Cardiac muscle cell (in vitro differentiated cells and primary cell): Measurements from ENCODE around the gene TNRC6C. TPM values are rescaled to one million over a fixed set of nuclear protein-coding genes. Genes with fewer than 3 reads are reported as not detected.
"Not testable (repeated sequence)": the region's sequence is repeated elsewhere in the genome, so short reads cannot be mapped to it uniquely, and the experiment has no call there.

Experiments
- DNase-seq, 2 donors: peaks; one replicate each; pipeline versions ENCODE4 v3.0.0 to v3.0.0-alpha.2; 2010 to 2017; ENCODE audit warnings: low read depth in 1 of 2, low spot score in 1 of 2
- H3K27ac ChIP-seq: fragments of 200-600 bp; sonication (generic); 2 replicates; pipeline ENCODE4 v1.5.1; 2016
- H3K27me3 ChIP-seq: fragments of 200-600 bp; sonication (generic); 2 replicates; pipeline ENCODE4 v1.6.0; 2016; ENCODE audit warnings: control low read depth
- H3K36me3 ChIP-seq: fragments of 200-600 bp; sonication (generic); 2 replicates; pipeline ENCODE4 v1.5.1; 2016; ENCODE audit warnings: control low read depth
- H3K4me1 ChIP-seq: fragments of 200-600 bp; sonication (generic); 2 replicates; pipeline ENCODE4 v1.8.1; 2017; ENCODE audit warnings: low read depth, mild to moderate bottlenecking, mixed run types
- H3K4me3 ChIP-seq: fragments of 200-600 bp; sonication (generic); 2 replicates; pipeline ENCODE4 v1.5.1; 2016; ENCODE audit warnings: mild to moderate bottlenecking
- H3K9me3 ChIP-seq: fragments of 200-600 bp; sonication (generic); 2 replicates; pipeline ENCODE4 v1.5.1; 2017; ENCODE audit warnings: low read depth, mild to moderate bottlenecking, control low read depth
- polyA plus RNA-seq: library from polyadenylated mRNA; unstranded; fragments of >200 nt; fragmentation: Nextera tagmentation; extraction: Ambion mirVana; gene quantifications from 2 replicates; pipeline ENCODE4 v1.2.1, GENCODE V29; 2016
- total RNA-seq: library from RNA; depleted of rRNA; stranded (reverse); fragments of >200 nt; gene quantifications from 2 replicates; pipeline ENCODE4 v1.2.3, GENCODE V29; 2016
- TF ChIP-seq, protein P1 (sequence below): IDR thresholded peaks from 2 replicates; pipeline ENCODE4 v1.5.1; 2012; ENCODE audit warnings: low read depth, mild to moderate bottlenecking, low read length

Gene TNRC6C
- total and polyA plus RNA-seq, 2 experiments from 2014 or later = 6.5 to 13.3 TPM

DNA sequence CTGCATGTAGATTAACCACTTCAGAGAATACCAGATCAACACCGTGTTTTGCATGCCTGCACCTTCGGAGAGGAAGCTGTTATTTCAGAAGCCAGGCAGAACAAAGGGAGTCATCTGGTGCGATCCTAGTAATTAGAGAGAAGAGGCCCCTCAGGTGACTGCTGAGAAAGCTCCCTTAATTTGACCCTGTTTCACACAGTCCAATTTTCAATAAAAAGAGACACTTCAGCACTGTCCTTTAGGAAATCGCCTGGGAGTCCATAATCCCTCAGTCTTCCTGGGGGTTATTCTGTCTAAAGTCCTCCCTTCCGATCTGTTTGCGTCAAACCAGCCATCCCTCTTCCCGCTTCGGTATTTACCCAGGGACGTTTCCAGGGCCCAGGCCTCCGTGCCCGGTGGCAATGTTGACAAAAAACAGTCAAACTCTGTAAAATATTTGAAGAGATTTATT is 23.4 kb upstream of the TNRC6C start:
- no peaks in the 10 kb centered on the region for H3K27me3 ChIP-seq
- H3K4me3 ChIP-seq = no peak overlapping the region
- no peak for DNase-seq
- H3K4me1 ChIP-seq = no peaks in the 10 kb centered on the region
- TF ChIP-seq, protein P1, sequence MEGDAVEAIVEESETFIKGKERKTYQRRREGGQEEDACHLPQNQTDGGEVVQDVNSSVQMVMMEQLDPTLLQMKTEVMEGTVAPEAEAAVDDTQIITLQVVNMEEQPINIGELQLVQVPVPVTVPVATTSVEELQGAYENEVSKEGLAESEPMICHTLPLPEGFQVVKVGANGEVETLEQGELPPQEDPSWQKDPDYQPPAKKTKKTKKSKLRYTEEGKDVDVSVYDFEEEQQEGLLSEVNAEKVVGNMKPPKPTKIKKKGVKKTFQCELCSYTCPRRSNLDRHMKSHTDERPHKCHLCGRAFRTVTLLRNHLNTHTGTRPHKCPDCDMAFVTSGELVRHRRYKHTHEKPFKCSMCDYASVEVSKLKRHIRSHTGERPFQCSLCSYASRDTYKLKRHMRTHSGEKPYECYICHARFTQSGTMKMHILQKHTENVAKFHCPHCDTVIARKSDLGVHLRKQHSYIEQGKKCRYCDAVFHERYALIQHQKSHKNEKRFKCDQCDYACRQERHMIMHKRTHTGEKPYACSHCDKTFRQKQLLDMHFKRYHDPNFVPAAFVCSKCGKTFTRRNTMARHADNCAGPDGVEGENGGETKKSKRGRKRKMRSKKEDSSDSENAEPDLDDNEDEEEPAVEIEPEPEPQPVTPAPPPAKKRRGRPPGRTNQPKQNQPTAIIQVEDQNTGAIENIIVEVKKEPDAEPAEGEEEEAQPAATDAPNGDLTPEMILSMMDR = no peak
- H3K36me3 ChIP-seq = no peaks in the 10 kb centered on the region
- no peaks in the 10 kb centered on the region for H3K9me3 ChIP-seq
- no peak overlapping the region for H3K27ac ChIP-seq

- not testable (repeated sequence) for H3K4me1 ChIP-seq, DNase-seq, H3K36me3 ChIP-seq, H3K4me3 ChIP-seq, H3K9me3 ChIP-seq, H3K27ac ChIP-seq, H3K27me3 ChIP-seq
These were observed 22.8 kb upstream of the TNRC6C start for GRCh38 chr17:77935744-77936143.

DNA sequence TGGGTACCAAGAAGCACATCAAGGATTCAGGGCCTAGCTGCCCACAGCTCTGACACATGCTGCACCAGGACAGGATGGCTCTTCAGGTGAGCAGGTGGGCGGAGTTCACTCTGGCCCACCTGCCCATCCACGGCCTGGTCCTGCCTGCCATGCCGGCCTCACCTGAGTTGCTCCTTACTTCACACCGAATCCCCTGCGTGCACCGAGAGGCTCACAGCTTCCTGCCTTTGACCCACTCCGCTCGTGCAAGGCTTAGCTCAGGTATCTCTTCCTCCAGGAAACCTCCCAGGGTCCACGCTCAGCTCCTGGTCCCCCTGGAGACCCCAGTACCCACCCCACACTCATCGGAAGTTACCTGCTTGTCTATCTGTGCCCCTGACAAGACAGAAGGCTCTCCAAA is 21.6 kb upstream of the TNRC6C start:
- TF ChIP-seq, protein P1 = no peak
- H3K4me1 ChIP-seq = no peaks in the 10 kb centered on the region
- no peaks in the 10 kb centered on the region for H3K27me3 ChIP-seq
- no peaks in the 10 kb centered on the region for H3K9me3 ChIP-seq
- no peak for DNase-seq
- H3K4me3 ChIP-seq = no peak overlapping the region
- H3K36me3 ChIP-seq = no peaks in the 10 kb centered on the region
- no peak overlapping the region for H3K27ac ChIP-seq

DNA sequence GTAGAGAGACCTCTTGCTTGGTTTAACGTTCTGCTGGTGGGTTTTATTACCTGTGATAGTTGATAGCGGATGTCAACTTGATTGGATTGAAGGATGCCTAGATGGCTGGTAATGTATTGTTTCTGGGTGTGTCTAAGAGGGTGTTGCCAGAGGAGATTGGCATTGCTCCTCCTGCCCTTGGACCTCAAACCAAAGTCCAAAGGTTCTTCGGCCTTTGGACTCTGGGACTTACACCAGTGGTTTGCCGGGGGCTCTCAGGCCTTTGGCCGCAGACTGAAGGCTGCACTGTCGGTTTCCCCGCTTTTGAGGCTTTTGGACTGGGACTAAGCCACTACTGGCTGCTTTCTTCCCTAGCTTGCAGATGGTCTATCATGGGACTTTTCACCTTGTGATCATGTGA is 17.5 kb upstream of the TNRC6C start:
- Histone ChIP-seq H3K4me1 (no peaks in the 10 kb centered on the region), H3K27me3 (no peaks in the 10 kb centered on the region), H3K36me3 (no peaks in the 10 kb centered on the region), H3K27ac (no peak overlapping the region), H3K4me3 (no peak overlapping the region), H3K9me3 (no peaks in the 10 kb centered on the region)
- TF ChIP-seq, protein P1 = no peak
- no peak for DNase-seq

DNA sequence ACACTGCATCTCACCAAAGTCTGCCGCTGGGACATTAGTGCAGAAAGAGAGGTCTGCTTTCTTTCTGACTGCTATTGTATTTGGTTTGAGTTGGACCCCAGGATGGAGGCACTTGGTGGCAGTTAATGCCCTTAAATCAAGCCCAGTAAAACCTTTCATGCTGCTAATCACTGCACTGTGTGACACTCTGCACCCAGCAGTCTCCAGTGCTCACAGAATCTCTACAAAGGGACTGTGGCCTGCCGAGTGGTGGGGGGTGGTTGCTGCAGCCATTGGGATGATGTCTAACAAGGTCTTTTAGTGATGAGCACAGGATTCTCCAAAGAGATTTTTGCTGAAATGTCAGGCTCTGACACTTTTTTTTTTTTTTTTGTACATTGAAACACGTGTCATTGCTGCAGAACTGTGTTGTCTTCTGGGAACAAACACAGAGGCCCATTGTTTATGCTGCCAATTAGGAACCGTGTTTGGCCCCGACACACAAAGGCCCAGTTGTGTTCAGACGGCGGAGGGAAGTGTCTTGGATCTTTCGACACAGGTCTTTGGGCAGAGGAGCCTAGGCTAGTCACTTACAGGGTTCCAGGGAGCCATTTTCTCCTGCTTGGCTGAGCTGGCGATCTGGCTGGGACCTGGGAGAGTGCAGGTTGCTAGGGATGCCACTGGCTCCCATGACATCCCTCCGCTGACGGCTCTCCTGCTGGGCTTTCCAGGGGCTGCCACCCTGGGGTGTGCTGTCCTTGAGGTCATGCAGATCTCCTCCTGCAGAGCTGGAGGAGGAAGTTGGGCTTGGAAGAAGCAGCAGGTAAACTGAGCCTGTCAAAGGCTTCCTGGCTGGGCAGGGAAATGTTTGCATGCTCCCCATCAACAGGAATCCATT is 16.2 kb upstream of the TNRC6C start:
- Histone ChIP-seq H3K9me3 (no peaks in the 10 kb centered on the region), H3K27me3 (no peaks in the 10 kb centered on the region), H3K36me3 (no peaks in the 10 kb centered on the region), H3K27ac (no peak overlapping the region), H3K4me3 (no peak overlapping the region), H3K4me1 (no peaks in the 10 kb centered on the region)
- TF ChIP-seq, protein P1 = no peak
- peak in 1 of 2 donors; percentile 44 for DNase-seq

DNA sequence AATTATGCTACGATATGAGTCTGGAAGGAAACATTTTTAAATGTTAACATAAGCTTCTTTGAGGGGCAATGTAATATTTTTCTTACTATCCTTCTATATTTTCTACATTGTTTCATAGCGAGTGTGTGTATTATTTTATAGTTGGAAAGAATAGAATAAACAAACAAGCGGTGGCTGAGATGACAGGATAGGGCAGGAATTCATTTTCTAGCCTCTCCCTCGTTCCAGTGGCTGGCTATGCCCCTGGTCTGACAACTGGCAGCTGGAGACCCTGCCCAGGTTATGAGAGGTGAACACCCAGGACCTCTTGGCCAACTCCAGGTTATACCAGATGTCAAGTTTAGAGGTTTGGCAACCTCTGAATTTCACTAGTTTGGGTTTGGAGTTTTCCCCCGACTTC is 14.5 kb upstream of the TNRC6C start:
- Histone ChIP-seq H3K4me1 (no peaks in the 10 kb centered on the region), H3K27me3 (no peaks in the 10 kb centered on the region), H3K36me3 (no peaks in the 10 kb centered on the region), H3K9me3 (no peaks in the 10 kb centered on the region), H3K4me3 (no peak overlapping the region), H3K27ac (no peak overlapping the region)
- TF ChIP-seq, protein P1 = no peak
- DNase-seq = no peak
